ENCODE data around the gene ALDOA.
"Not testable (repeated sequence)": the region's sequence is repeated elsewhere in the genome, so short reads cannot be mapped to it uniquely, and the experiment has no call there.

The ALDOA gene

DNA sequence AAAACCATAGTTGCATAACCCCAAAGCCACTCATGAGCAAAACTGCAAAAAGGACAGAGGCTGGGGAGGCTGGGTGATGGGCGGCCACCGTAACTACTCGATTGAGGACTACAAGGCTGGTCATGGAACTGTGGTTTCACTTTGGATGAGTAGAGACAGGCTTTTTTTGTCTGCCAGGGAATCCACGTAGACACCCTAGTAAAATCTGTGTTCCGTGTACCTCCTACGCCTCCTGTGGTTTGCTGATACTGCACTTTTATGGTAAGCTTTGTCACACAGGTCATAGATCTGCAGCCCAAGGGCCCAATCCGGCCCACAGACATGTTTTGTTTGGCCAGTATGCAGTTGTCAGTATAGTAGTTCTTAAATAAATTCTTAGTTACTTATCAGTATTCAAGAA is 32.3 kb upstream of the ALDOA start:
- DNase-seq (ENCODE audit: low read depth in 1 of 2, low spot score in 1 of 2), result no peak
- Histone ChIP-seq H3K27me3 (ENCODE audit: insufficient read depth, poor library complexity, severe bottlenecking) (peaks cover 40% of the 10 kb centered on the region), H3K27ac (replicated peaks) (no peak overlapping the region), H3K4me3 (replicated peaks; ENCODE audit: insufficient read depth, low read length) (no peak overlapping the region)
- no peak for TF ChIP-seq POLR2AphosphoS5 (IDR thresholded peaks at IDR 0.05; ENCODE audit: low read depth)
- TF ChIP-seq, protein P1, sequence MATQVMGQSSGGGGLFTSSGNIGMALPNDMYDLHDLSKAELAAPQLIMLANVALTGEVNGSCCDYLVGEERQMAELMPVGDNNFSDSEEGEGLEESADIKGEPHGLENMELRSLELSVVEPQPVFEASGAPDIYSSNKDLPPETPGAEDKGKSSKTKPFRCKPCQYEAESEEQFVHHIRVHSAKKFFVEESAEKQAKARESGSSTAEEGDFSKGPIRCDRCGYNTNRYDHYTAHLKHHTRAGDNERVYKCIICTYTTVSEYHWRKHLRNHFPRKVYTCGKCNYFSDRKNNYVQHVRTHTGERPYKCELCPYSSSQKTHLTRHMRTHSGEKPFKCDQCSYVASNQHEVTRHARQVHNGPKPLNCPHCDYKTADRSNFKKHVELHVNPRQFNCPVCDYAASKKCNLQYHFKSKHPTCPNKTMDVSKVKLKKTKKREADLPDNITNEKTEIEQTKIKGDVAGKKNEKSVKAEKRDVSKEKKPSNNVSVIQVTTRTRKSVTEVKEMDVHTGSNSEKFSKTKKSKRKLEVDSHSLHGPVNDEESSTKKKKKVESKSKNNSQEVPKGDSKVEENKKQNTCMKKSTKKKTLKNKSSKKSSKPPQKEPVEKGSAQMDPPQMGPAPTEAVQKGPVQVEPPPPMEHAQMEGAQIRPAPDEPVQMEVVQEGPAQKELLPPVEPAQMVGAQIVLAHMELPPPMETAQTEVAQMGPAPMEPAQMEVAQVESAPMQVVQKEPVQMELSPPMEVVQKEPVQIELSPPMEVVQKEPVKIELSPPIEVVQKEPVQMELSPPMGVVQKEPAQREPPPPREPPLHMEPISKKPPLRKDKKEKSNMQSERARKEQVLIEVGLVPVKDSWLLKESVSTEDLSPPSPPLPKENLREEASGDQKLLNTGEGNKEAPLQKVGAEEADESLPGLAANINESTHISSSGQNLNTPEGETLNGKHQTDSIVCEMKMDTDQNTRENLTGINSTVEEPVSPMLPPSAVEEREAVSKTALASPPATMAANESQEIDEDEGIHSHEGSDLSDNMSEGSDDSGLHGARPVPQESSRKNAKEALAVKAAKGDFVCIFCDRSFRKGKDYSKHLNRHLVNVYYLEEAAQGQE (IDR thresholded peaks at IDR 0.05; ENCODE audit: insufficient replicate concordance, low read depth), result no peak

DNA sequence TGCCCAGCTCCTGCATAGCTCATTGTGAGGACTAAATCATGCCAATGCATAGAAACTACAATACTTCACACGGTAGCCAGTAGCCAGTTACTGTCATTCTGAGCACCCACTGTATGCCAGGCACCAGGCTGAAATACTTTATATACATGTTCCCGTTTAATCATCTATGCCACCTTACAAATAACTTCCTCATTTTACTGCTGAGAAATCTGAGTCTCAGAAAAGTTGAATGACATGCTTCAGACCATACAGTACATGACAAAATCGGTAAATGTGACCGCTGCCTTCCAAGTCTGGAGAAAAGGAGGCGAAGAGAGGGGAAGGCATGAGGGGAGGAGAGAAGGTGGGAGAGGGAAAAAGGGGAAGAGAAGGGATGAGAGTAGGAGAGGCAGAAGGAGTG is 25.3 kb upstream of the ALDOA start:
- Histone ChIP-seq H3K27ac (replicated peaks) (no peak overlapping the region), H3K4me3 (replicated peaks; ENCODE audit: insufficient read depth, low read length) (no peak overlapping the region), H3K27me3 (ENCODE audit: insufficient read depth, poor library complexity, severe bottlenecking) (peaks cover 5% of the 10 kb centered on the region)
- DNase-seq (ENCODE audit: low read depth in 1 of 2, low spot score in 1 of 2), result no peak
- TF ChIP-seq SPI1 (IDR thresholded peaks at IDR 0.05; ENCODE audit: borderline replicate concordance, low read depth) (peak; percentile 20; the same call in 1 of the 2 replicates), POLR2AphosphoS5 (IDR thresholded peaks at IDR 0.05; ENCODE audit: low read depth) (no peak), GABPA (IDR thresholded peaks at IDR 0.05; ENCODE audit: low read depth) (no peak)
- TF ChIP-seq, protein P1 (IDR thresholded peaks at IDR 0.05; ENCODE audit: insufficient replicate concordance, low read depth), result no peak
- TF ChIP-seq, protein P2, sequence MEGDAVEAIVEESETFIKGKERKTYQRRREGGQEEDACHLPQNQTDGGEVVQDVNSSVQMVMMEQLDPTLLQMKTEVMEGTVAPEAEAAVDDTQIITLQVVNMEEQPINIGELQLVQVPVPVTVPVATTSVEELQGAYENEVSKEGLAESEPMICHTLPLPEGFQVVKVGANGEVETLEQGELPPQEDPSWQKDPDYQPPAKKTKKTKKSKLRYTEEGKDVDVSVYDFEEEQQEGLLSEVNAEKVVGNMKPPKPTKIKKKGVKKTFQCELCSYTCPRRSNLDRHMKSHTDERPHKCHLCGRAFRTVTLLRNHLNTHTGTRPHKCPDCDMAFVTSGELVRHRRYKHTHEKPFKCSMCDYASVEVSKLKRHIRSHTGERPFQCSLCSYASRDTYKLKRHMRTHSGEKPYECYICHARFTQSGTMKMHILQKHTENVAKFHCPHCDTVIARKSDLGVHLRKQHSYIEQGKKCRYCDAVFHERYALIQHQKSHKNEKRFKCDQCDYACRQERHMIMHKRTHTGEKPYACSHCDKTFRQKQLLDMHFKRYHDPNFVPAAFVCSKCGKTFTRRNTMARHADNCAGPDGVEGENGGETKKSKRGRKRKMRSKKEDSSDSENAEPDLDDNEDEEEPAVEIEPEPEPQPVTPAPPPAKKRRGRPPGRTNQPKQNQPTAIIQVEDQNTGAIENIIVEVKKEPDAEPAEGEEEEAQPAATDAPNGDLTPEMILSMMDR (IDR thresholded peaks at IDR 0.05; ENCODE audit: insufficient read depth, low read length), result no peak

DNA sequence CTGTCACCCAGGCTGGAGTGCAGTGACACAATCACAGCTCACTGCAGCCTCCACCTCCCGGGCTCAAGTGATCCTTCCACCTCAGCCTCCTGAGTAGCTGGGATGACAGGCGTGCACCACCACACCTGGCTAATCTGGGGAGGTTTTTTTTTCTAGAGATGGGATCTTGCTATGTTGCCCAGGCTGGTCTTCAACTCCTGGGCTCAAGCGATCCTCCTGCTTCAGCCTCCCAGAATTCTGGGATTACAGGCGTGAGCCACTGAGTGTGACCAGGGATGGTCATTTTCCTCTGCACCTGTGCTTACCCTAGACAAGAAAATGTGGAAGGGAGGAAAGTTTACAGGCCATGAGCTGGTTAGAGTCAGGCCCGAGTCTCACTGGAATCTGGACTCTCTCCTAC is 24.9 kb upstream of the ALDOA start:
- not testable (repeated sequence) for DNase-seq (ENCODE audit: low read depth in 1 of 2, low spot score in 1 of 2); H3K27me3 ChIP-seq (ENCODE audit: insufficient read depth, poor library complexity, severe bottlenecking)

DNA sequence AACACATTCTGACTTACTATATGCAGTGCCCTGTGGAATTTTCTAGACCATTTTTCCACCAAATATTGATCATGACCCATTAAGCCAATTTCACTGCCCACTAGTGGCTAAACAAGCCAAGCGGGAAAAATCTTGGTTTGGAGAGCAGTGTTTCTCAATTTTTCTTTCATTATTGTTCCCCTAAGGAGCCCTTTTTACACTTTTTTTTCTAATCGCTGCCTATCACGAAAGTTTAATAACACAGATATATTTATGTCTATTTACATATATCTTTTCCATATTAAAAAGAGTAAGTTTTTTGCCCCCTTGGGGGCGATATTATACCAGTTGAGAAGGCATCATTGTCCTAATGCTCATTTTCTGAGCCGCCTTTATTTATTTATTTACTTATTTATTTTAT is 23.7 kb upstream of the ALDOA start:
- Histone ChIP-seq H3K27me3 (ENCODE audit: insufficient read depth, poor library complexity, severe bottlenecking) (no peaks in the 10 kb centered on the region), H3K27ac (replicated peaks) (no peak overlapping the region), H3K4me3 (replicated peaks; ENCODE audit: insufficient read depth, low read length) (no peak overlapping the region)
- DNase-seq (ENCODE audit: low read depth in 1 of 2, low spot score in 1 of 2), result no peak
- TF ChIP-seq GABPA (IDR thresholded peaks at IDR 0.05; ENCODE audit: low read depth), result no peak
- TF ChIP-seq, protein P2 (IDR thresholded peaks at IDR 0.05; ENCODE audit: insufficient read depth, low read length), result peak; percentile 8

More for the DNA sequence above, 24.9 kb upstream of the ALDOA start:
- H3K27ac ChIP-seq (replicated peaks); H3K4me3 ChIP-seq (replicated peaks; ENCODE audit: insufficient read depth, low read length): not testable (repeated sequence)

DNA sequence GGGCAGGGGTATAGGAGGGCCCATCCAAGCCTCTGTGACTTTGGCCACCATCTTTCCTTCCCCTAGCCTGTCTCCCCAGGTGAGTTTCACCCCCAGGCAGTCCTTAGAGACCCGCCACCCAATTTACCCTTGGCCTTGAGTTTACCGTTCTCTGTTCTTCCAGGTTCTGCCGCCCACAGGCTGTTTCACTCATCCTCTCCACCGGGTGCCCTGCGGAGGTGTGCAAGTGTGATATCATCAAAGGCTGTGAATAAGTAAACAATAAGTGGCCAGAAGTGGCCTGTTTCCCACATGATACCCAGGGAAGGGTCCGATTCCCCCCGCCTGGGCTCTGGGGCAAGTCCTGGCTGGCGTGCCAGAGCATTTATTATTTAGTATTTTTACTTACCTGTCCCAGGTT is 19.4 kb upstream of the ALDOA start:
- Histone ChIP-seq H3K27me3 (ENCODE audit: insufficient read depth, poor library complexity, severe bottlenecking) (no peaks in the 10 kb centered on the region), H3K27ac (replicated peaks) (no peak overlapping the region), H3K4me3 (replicated peaks; ENCODE audit: insufficient read depth, low read length) (no peak overlapping the region)
- DNase-seq (ENCODE audit: low read depth in 1 of 2, low spot score in 1 of 2), result no peak
- TF ChIP-seq SPI1 (IDR thresholded peaks at IDR 0.05; ENCODE audit: borderline replicate concordance, low read depth), result no peak
- TF ChIP-seq GABPA (IDR thresholded peaks at IDR 0.05; ENCODE audit: low read depth), result no peak
- TF ChIP-seq, protein P1 (IDR thresholded peaks at IDR 0.05; ENCODE audit: insufficient replicate concordance, low read depth), result no peak
- TF ChIP-seq, protein P2 (IDR thresholded peaks at IDR 0.05; ENCODE audit: insufficient read depth, low read length), result no peak
- TF ChIP-seq POLR2AphosphoS5 (IDR thresholded peaks at IDR 0.05; ENCODE audit: low read depth), result no peak
